Mammary epithelial cell (primary cell): ENCODE data around the gene LRRC8B.

Experiments
- EZH2 ChIP-seq: IDR thresholded peaks from 2 replicates; pipeline ENCODE4 v1.6.1; 2012; ENCODE audit warnings: low read length, inconsistent platforms, borderline replicate concordance
- TF ChIP-seq, protein P1 (sequence below), 2 donors: IDR thresholded peaks in 1 of 2; conservative IDR thresholded peaks in 1 of 2; 2 replicates each; pipeline ENCODE4 v1.5.1; 2011 to 2012; ENCODE audit warnings: inconsistent platforms in 2 of 2, low read length in 2 of 2, mild to moderate bottlenecking in 2 of 2, control low read depth in 1 of 2, low read depth in 1 of 2; ENCODE audit not compliant: insufficient read depth in 1 of 2; ENCODE audit errors: extremely low read depth in 1 of 2

DNA sequence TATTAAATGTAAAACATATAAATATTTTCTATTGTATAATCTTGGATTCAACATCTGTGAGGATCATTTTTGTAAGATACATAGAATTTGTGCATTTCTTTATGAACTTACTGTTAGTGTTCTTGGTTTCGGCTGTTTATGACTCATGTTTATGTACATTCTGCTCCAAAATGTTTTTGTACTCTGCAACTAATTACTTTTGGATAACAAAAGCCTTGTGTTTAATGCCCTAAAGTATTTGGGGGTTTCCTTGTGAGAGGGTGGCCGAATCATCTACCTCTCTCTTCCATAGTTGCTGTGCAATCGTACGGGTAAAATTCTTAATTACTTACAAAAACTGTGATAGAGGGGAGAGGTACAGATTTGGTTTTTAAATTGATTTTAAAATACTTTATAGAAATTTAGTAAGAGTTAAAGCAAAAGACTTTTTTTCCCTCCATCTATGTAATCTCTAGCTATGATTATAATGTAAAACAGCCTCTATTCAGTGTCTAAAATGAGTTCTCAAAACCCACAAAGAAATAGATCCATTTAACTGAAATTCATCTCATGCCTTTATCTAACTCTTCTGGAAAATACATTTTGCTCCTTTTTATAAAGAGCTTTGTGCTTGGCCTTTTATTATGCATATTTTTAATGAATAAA, 69.6 kb downstream of the LRRC8B start:
- TF ChIP-seq, protein P1, sequence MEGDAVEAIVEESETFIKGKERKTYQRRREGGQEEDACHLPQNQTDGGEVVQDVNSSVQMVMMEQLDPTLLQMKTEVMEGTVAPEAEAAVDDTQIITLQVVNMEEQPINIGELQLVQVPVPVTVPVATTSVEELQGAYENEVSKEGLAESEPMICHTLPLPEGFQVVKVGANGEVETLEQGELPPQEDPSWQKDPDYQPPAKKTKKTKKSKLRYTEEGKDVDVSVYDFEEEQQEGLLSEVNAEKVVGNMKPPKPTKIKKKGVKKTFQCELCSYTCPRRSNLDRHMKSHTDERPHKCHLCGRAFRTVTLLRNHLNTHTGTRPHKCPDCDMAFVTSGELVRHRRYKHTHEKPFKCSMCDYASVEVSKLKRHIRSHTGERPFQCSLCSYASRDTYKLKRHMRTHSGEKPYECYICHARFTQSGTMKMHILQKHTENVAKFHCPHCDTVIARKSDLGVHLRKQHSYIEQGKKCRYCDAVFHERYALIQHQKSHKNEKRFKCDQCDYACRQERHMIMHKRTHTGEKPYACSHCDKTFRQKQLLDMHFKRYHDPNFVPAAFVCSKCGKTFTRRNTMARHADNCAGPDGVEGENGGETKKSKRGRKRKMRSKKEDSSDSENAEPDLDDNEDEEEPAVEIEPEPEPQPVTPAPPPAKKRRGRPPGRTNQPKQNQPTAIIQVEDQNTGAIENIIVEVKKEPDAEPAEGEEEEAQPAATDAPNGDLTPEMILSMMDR (conservative IDR thresholded peaks at IDR 0.05 in 1 of 2, IDR thresholded peaks at IDR 0.05 in 1 of 2; ENCODE audit: extremely low read depth in 1 of 2, insufficient read depth in 1 of 2, low read depth in 1 of 2, low read length in 2 of 2): no peak
- TF ChIP-seq EZH2: no peak
